GM20431 (cell line): ENCODE measurements around the gene ZNF230.

ENCODE experiments used
- in situ Hi-C: fragments of 300-500 bp; cut with MseI, MboI; formaldehyde crosslinking; loops from one replicate; pipeline ENCODE4 v1.15.0; 2020; ENCODE audit warnings: low sequenced_read_pairs; ENCODE audit not compliant: unreplicated experiment

The ZNF230 gene

DNA sequence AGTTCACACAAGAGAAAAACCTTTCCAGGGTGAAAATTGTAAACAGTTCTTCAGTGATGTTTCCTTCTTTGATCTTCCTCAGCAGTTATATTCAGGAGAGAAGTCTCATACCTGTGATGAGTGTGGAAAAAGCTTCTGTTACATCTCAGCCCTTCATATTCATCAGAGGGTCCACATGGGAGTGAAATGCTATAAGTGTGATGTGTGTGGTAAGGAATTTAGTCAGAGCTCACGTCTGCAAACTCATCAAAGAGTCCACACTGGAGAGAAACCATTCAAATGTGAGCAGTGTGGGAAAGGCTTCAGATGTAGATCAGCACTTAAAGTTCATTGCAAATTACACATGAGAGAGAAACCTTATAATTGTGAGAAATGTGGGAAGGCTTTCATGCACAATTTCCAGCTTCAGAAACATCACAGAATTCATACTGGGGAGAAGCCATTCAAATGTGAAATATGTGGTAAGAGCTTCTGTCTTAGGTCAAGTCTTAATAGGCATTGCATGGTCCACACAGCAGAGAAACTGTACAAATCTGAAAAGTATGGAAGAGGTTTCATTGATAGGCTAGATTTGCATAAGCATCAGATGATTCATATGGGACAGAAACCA is 29.3 kb downstream of the ZNF230 start:
- in situ Hi-C loops, result no loop called here

- in situ Hi-C loops, result no loop called here
Observed at GRCh38 chr19:44042147-44042546, 39.4 kb downstream of the ZNF230 start.

- in situ Hi-C loops, result no loop called here
Observed at GRCh38 chr19:44050740-44051649, 48.2 kb downstream of the ZNF230 start.

GRCh38 chr19:44051650-44052402 is 49.1 kb downstream of the ZNF230 start, which contains the start of gene ZNF223:
ZNF223 (plus strand) TSS chr19:44052036; CDS start chr19:44055177, 3,141 bp downstream.
- in situ Hi-C loops, result no loop called here

DNA sequence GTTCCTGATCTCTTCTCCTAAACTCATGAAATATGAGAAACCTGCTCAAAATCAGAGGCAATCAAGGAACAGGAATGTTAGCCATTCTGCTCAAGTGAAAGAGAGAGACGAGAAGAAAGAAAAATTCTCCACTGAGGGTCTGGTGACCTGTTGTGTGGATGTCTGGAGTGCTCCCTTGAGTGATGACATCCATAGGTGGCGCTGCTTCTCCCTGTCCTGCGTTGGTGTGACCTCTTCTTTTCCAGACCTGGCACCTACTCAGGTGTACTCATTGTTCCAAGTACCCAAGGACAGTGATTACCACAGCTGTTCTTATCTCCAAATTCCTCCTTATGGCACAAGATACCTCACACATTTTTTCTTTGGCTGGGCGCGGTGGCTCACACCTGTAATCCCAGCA is 53.1 kb downstream of the ZNF230 start:
- in situ Hi-C loops, result no loop called here

GRCh38 chr19:44059229-44059628 is 56.5 kb downstream of the ZNF230 start:
- in situ Hi-C loops, result no loop called here

DNA sequence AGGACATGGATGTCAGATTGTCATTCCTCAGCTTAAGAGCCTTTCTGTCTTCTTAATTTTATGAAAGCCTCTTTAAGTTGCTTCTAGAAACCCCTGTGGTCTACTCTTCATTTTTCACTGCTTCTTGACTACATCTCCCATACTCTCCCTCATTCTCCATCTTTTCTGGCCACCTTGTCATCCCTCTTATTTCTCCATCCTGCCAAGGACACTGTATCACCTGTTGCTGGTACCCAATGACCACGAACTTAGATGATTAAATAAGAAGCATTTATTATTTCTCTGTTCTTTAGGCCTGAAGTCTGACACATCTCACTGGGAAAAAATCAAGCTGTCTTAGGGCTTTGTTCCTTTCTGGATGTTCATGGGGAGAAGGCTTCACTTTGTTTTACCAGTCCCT is 58.3 kb downstream of the ZNF230 start:
- in situ Hi-C loops, result no loop called here
